GM23338 (cell line): ENCODE measurements around the gene FBXL4. TPM values are rescaled to one million over a fixed set of nuclear protein-coding genes. Genes with fewer than 3 reads are reported as not detected.
A peak's percentile ranks its signal among the peaks of the same experiment; 100 is the strongest.

Source experiments
- ATAC-seq: fragments of 200-7000 bp; cut with Tn5 transposase; 3 replicates; pipeline ENCODE4 v1.9.1; 2020
- DNase-seq: peaks from one replicate; pipeline ENCODE4 v3.0.0-alpha.2; 2015; ENCODE audit warnings: low spot score
- H2AFZ ChIP-seq: fragments of 200-600 bp; sonication (generic); 2 replicates; pipeline ENCODE4 v1.8.0; 2016; ENCODE audit warnings: antibody characterized with exemption, mild to moderate bottlenecking, moderate library complexity
- H3F3A ChIP-seq: fragments of 200-600 bp; sonication (generic); replicated peaks from 2 replicates; pipeline ENCODE4 v1.8.0; 2017; ENCODE audit warnings: antibody characterized with exemption, mixed run types, low read depth
- H3K27ac ChIP-seq: fragments of 200-600 bp; sonication (generic); 2 replicates; pipeline ENCODE4 v1.6.1; 2016; ENCODE audit warnings: low read depth
- H3K27me3 ChIP-seq: fragments of 200-600 bp; sonication (generic); 2 replicates; pipeline ENCODE4 v1.8.0; 2016; ENCODE audit warnings: mild to moderate bottlenecking, mixed run types, moderate library complexity; ENCODE audit not compliant: insufficient read depth
- H3K36me3 ChIP-seq: fragments of 200-600 bp; sonication (generic); 2 replicates; pipeline ENCODE4 v1.8.0; 2016; ENCODE audit warnings: mild to moderate bottlenecking; ENCODE audit not compliant: insufficient read depth
- H3K4me1 ChIP-seq: fragments of 200-600 bp; sonication (generic); 2 replicates; pipeline ENCODE4 v1.8.0; 2016; ENCODE audit warnings: mild to moderate bottlenecking, moderate library complexity; ENCODE audit not compliant: insufficient read depth
- H3K4me2 ChIP-seq: fragments of 200-600 bp; sonication (generic); 2 replicates; pipeline ENCODE4 v1.7.1; 2017; ENCODE audit warnings: mixed run types
- H3K4me3 ChIP-seq: fragments of 200-600 bp; sonication (generic); 2 replicates; pipeline ENCODE4 v1.6.1; 2016; ENCODE audit warnings: mixed run types
- H3K79me2 ChIP-seq: fragments of 200-600 bp; sonication (generic); replicated peaks from 2 replicates; pipeline ENCODE4 v1.8.0; 2017; ENCODE audit warnings: mild to moderate bottlenecking; ENCODE audit not compliant: insufficient read depth
- H3K9me2 ChIP-seq: fragments of 200-600 bp; sonication (generic); 2 replicates; pipeline ENCODE4 v1.8.0; 2017; ENCODE audit not compliant: insufficient read depth
- H4K20me1 ChIP-seq: fragments of 200-600 bp; sonication (generic); replicated peaks from 2 replicates; pipeline ENCODE4 v1.8.0; 2017; ENCODE audit warnings: mild to moderate bottlenecking; ENCODE audit not compliant: insufficient read depth
- H3K27ac Mint-ChIP-seq: 2 replicates; pipeline ENCODE4 v1.8.0; 2020; ENCODE audit warnings: inconsistent platforms, mild to moderate bottlenecking, moderate library complexity, mixed read lengths
- H3K27me3 Mint-ChIP-seq: 3 replicates; pipeline ENCODE4 v1.8.0; 2022; ENCODE audit warnings: low read depth, mild to moderate bottlenecking, moderate library complexity, mixed read lengths, inconsistent platforms; ENCODE audit not compliant: insufficient read depth, poor library complexity
- H3K36me3 Mint-ChIP-seq: 3 replicates; pipeline ENCODE4 v1.8.0; 2021; ENCODE audit warnings: low read depth, mild to moderate bottlenecking, inconsistent platforms, moderate library complexity, mixed read lengths
- H3K4me1 Mint-ChIP-seq: 3 replicates; pipeline ENCODE4 v1.8.0; 2020; ENCODE audit warnings: mild to moderate bottlenecking, inconsistent platforms, mixed read lengths
- H3K4me3 Mint-ChIP-seq: 3 replicates; pipeline ENCODE4 v1.8.0; 2021; ENCODE audit warnings: moderate library complexity, mild to moderate bottlenecking, inconsistent platforms, mixed read lengths
- H3K9me3 Mint-ChIP-seq: 3 replicates; pipeline ENCODE4 v1.8.0; 2020; ENCODE audit warnings: moderate library complexity, mild to moderate bottlenecking, inconsistent platforms, mixed read lengths
- CTCF ChIP-seq, 2 experiments: fragments of 200-600 bp in 1 of 2; sonication (generic) in 1 of 2; conservative IDR thresholded peaks; 2 replicates each; pipeline versions ENCODE4 v1.5.1 to v1.6.1; 2016 to 2017; ENCODE audit warnings: antibody characterized with exemption in 2 of 2, low read depth in 2 of 2, mild to moderate bottlenecking in 2 of 2, moderate library complexity in 1 of 2
- ETS1 ChIP-seq: IDR thresholded peaks from 2 replicates; pipeline ENCODE4 v1.6.1; 2016; ENCODE audit warnings: antibody characterized with exemption
- EZH2 ChIP-seq: fragments of 200-600 bp; sonication (generic); IDR thresholded peaks from one replicate; pipeline ENCODE4 v1.8.0; 2017; ENCODE audit warnings: antibody characterized with exemption, mild to moderate bottlenecking, low read depth; ENCODE audit not compliant: unreplicated experiment
- EZH2phosphoT487 ChIP-seq: fragments of 200-600 bp; sonication (generic); IDR thresholded peaks from one replicate; pipeline ENCODE4 v1.8.1; 2018; ENCODE audit warnings: antibody characterized with exemption; ENCODE audit not compliant: unreplicated experiment
- POLR2AphosphoS5 ChIP-seq: IDR thresholded peaks from 2 replicates; pipeline ENCODE4 v1.6.1; 2016; ENCODE audit warnings: antibody characterized with exemption, low read depth
- ZNF331 ChIP-seq: fragments of 250-450 bp; sonication (Bioruptor Pico); IDR thresholded peaks from 2 replicates; pipeline ENCODE4 v1.5.0; 2020; ENCODE audit warnings: low read depth, mild to moderate bottlenecking, moderate library complexity
- polyA plus RNA-seq: library from polyadenylated mRNA; unstranded; fragments of >200 nt; fragmentation: Nextera tagmentation; extraction: Ambion mirVana; gene quantifications from 2 replicates; pipeline ENCODE4 v1.2.1, GENCODE V29; 2016
- total RNA-seq: library from RNA; depleted of rRNA; stranded (reverse); fragments of >200 nt; shearing (Covaris generic); gene quantifications from 2 replicates; pipeline ENCODE4 v1.2.3, GENCODE V29; 2014
- TF ChIP-seq, protein P1 (sequence below): IDR thresholded peaks from one replicate; pipeline ENCODE4 v1.6.1; 2018; ENCODE audit warnings: antibody characterized with exemption; ENCODE audit not compliant: unreplicated experiment

Gene FBXL4
- total and polyA plus RNA-seq, 2 experiments from 2014 or later, result 8.5 to 23.4 TPM

DNA sequence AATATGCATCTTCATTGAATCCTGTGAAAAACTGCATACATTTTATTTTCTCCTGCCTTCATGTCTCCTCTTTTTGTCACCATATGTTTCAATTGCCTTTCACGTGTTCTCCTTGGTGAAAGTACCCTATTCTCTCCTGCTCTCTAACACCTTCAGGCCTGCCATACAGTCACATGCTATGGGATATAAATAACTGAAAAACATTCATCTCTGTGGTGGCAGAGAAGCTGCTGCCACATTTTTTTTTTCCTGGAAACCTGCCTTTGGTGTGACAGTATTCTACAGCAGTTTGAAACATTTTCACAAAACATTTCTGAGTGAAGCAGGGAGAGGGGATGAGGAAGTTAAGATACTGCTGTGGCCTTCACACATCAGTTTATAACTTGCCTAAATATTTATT is 44.8 kb upstream of the FBXL4 start:
- Mint-ChIP-seq H3K36me3 (no peaks in the 10 kb centered on the region), H3K4me3 (no peak overlapping the region), H3K27ac (no peak overlapping the region), H3K27me3 (no peaks in the 10 kb centered on the region), H3K4me1 (peaks cover 2% of the 10 kb centered on the region; the same call in 1 of the 3 replicates), H3K9me3 (no peaks in the 10 kb centered on the region)
- H3K27me3 ChIP-seq, result no peaks in the 10 kb centered on the region
- no peaks in the 10 kb centered on the region for H3K79me2 ChIP-seq
- no peaks in the 10 kb centered on the region for H4K20me1 ChIP-seq
- no peak overlapping the region for H3K4me3 ChIP-seq
- H2AFZ ChIP-seq, result 0 out of 2 replicates have a peak overlapping the region, but pooled peaks have one; percentile 52
- DNase-seq (no peak), ATAC-seq (no peak)
- H3K36me3 ChIP-seq, result no peaks in the 10 kb centered on the region
- no peak overlapping the region for H3K4me2 ChIP-seq
- H3K9me2 ChIP-seq, result 0 out of 2 replicates have a peak, but pooled peaks cover 5% of the 10 kb centered on the region
- H3F3A ChIP-seq, result no peaks in the 10 kb centered on the region
- H3K4me1 ChIP-seq, result no peaks in the 10 kb centered on the region
- H3K27ac ChIP-seq, result no peak overlapping the region
- TF ChIP-seq EZH2phosphoT487, result no peak
- TF ChIP-seq EZH2, result no peak

DNA sequence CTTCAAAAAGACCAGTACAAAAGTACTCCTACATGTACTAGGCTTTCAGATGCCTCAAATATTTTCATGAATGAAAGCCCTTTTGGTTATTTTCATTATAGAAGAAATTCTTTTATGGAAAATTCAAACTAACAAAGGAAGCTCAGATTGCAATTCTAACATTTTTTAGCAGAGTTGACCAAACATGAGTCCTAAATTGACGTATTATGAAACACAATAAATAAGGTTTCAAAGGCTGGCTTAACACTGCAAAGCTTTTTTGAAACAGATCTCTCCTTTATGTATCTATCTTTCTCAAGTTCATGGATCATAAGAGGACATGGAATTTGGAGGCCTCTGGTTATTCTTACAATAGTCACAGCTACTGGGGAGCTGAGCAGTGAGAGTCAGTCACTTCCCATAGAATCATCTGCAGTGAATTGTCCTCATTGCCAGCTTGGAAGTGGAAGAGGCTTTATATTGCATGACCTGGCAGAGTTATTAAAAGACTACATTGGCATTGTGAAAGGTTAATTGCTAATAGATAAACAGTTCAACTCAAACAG is 38.4 kb upstream of the FBXL4 start:
- ATAC-seq (no peak), DNase-seq (no peak)
- TF ChIP-seq POLR2AphosphoS5, result no peak
- TF ChIP-seq ZNF331 (CRISPR knock-in tag), result no peak
- TF ChIP-seq, protein P1, sequence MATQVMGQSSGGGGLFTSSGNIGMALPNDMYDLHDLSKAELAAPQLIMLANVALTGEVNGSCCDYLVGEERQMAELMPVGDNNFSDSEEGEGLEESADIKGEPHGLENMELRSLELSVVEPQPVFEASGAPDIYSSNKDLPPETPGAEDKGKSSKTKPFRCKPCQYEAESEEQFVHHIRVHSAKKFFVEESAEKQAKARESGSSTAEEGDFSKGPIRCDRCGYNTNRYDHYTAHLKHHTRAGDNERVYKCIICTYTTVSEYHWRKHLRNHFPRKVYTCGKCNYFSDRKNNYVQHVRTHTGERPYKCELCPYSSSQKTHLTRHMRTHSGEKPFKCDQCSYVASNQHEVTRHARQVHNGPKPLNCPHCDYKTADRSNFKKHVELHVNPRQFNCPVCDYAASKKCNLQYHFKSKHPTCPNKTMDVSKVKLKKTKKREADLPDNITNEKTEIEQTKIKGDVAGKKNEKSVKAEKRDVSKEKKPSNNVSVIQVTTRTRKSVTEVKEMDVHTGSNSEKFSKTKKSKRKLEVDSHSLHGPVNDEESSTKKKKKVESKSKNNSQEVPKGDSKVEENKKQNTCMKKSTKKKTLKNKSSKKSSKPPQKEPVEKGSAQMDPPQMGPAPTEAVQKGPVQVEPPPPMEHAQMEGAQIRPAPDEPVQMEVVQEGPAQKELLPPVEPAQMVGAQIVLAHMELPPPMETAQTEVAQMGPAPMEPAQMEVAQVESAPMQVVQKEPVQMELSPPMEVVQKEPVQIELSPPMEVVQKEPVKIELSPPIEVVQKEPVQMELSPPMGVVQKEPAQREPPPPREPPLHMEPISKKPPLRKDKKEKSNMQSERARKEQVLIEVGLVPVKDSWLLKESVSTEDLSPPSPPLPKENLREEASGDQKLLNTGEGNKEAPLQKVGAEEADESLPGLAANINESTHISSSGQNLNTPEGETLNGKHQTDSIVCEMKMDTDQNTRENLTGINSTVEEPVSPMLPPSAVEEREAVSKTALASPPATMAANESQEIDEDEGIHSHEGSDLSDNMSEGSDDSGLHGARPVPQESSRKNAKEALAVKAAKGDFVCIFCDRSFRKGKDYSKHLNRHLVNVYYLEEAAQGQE, result no peak
- Histone ChIP-seq H3K4me2 (no peak overlapping the region), H3K4me1 (no peaks in the 10 kb centered on the region), H3K9me2 (0 out of 2 replicates have a peak, but pooled peaks cover 6% of the 10 kb centered on the region), H2AFZ (no peak overlapping the region), H3K79me2 (no peaks in the 10 kb centered on the region), H3K4me3 (no peak overlapping the region), H3K27ac (no peak overlapping the region), H3K36me3 (no peaks in the 10 kb centered on the region), H3F3A (no peaks in the 10 kb centered on the region), H4K20me1 (no peaks in the 10 kb centered on the region), H3K27me3 (no peaks in the 10 kb centered on the region)
- H3K36me3 Mint-ChIP-seq, result no peaks in the 10 kb centered on the region
- no peaks in the 10 kb centered on the region; the same call in 1 of the 3 replicates for H3K4me1 Mint-ChIP-seq
- H3K27ac Mint-ChIP-seq, result no peak overlapping the region
- no peak overlapping the region for H3K4me3 Mint-ChIP-seq
- H3K9me3 Mint-ChIP-seq, result no peaks in the 10 kb centered on the region
- peaks cover 1% of the 10 kb centered on the region for H3K27me3 Mint-ChIP-seq

- no peak overlapping the region for H3K4me3 Mint-ChIP-seq
- H3K79me2 ChIP-seq, result no peaks in the 10 kb centered on the region
- ATAC-seq, result no peak
- no peak overlapping the region for H3K4me3 ChIP-seq
- no peaks in the 10 kb centered on the region for H3K27me3 ChIP-seq
- no peaks in the 10 kb centered on the region for H3F3A ChIP-seq
- H3K4me1 ChIP-seq, result no peaks in the 10 kb centered on the region
- H2AFZ ChIP-seq, result peak overlapping the region; percentile 79; the same call in 1 of the 2 replicates
- H3K27ac Mint-ChIP-seq, result no peak overlapping the region
- H3K9me3 Mint-ChIP-seq, result no peaks in the 10 kb centered on the region
- peaks cover 1% of the 10 kb centered on the region for H3K27me3 Mint-ChIP-seq
- 0 out of 2 replicates have a peak, but pooled peaks cover 6% of the 10 kb centered on the region for H3K9me2 ChIP-seq
- no peaks in the 10 kb centered on the region for H3K36me3 Mint-ChIP-seq
- H3K27ac ChIP-seq, result no peak overlapping the region
- H3K36me3 ChIP-seq, result no peaks in the 10 kb centered on the region
- no peak for DNase-seq
- no peaks in the 10 kb centered on the region for H4K20me1 ChIP-seq
- peaks cover under 1% of the 10 kb centered on the region for H3K4me1 Mint-ChIP-seq
- H3K4me2 ChIP-seq, result no peak overlapping the region
- TF ChIP-seq EZH2 (no peak), ETS1 (no peak), CTCF (conservative IDR thresholded peaks at IDR 0.05; ENCODE audit: low read depth in 2 of 2) (no peak)
Measured at GRCh38 chr6:98985391-98985790, 37.6 kb upstream of the FBXL4 start.
